AG04449 (cell line): ENCODE results near the gene TANC1.

Experiments
- CTCF ChIA-PET: fragments of 350-600 bp; formaldehyde crosslinking; extraction: SDS; loops from one replicate; lab custom pipeline; 2021; ENCODE audit warnings: antibody characterized with exemption; lab: Yijun Ruan, JAX
- POLR2A ChIA-PET: fragments of 400-600, 350-600 bp; formaldehyde crosslinking; extraction: SDS; loops from one replicate; lab custom pipeline; 2020; ENCODE audit warnings: antibody characterized with exemption, inconsistent platforms; lab: Yijun Ruan, JAX
- DNase-seq: peaks from one replicate; pipeline ENCODE4 v3.0.0-alpha.2; 2010; ENCODE audit warnings: low read depth, low spot score
- H3K4me3 ChIP-seq: 2 replicates; pipeline ENCODE4 v1.5.1; 2011; ENCODE audit warnings: low read depth, mild to moderate bottlenecking, control low read depth, low read length
- CTCF ChIP-seq: IDR thresholded peaks from one replicate; pipeline ENCODE4 v1.5.1; 2011; ENCODE audit warnings: mild to moderate bottlenecking, moderate library complexity, low read length, control low read depth, inconsistent platforms; ENCODE audit not compliant: insufficient read depth; ENCODE audit errors: missing control alignments

The TANC1 gene

DNA sequence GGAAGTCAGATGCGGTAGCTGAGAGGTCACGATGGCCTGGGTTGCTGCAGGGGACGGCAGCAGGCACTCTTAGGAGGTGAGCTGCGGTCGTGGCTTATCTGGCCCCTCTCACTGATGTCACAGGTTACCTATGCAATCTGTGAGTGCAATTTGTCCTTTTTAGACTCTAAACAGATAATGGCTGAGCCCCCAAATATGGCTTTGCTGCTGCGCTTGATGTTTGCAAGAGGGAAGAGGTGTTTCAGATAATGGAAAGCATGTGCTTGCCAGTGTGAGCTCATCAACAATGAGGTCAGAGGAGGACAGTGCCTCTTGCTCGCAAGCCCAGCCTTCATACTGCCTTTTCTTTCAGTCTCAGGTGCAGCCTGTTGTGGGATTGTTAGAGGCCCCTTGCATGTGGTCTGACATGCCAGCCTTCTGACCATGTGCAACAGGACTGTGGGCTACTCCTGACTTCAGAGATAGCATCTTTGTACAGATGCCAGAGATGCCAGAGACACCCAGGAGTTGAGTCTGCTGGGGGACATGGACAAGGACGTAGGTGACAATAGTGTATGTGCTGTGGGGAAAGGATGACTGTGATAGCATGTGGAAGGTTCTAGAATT, 151.3 kb downstream of the TANC1 start:
- DNase-seq: no peak
- H3K4me3 ChIP-seq: no peak overlapping the region
- no peak for TF ChIP-seq CTCF
- CTCF ChIA-PET: interaction anchor here (0.9 to 4.4 kb wide), 40 partner anchors 9 to 252 kb away, joined by 3 to 115 read pairs (median 6); partner anchors contain the start of gene TANC1
- POLR2A ChIA-PET: no interaction called here

GRCh38 chr2:159123786-159124185, 155.3 kb downstream of the TANC1 start:
- TF ChIP-seq CTCF: no peak
- ChIA-PET POLR2A (no interaction called here), CTCF (interaction anchor here (0.9 to 4.3 kb wide), 5 partner anchors 11 to 226 kb away, joined by 3 to 22 read pairs (median 5); no protein-coding TSS in a partner anchor)
- no peak for DNase-seq
- H3K4me3 ChIP-seq: no peak overlapping the region

- no peak for DNase-seq
- TF ChIP-seq CTCF: no peak
- ChIA-PET CTCF (interaction anchor here (1.6 to 4.3 kb wide), 3 partner anchors 10 to 223 kb away, joined by 5 to 22 read pairs (median 20); no protein-coding TSS in a partner anchor), POLR2A (interaction anchor here (1.1 kb wide), 1 partner anchor 16 kb away, joined by 4 read pairs; no protein-coding TSS in a partner anchor)
- no peak overlapping the region for H3K4me3 ChIP-seq
Observed at GRCh38 chr2:159124441-159124911, 156.0 kb downstream of the TANC1 start.

- ChIA-PET POLR2A (interaction anchor here (1.1 kb wide), 1 partner anchor 16 kb away, joined by 4 read pairs; no protein-coding TSS in a partner anchor), CTCF (interaction anchor here (1.6 to 4.3 kb wide), 3 partner anchors 9 to 223 kb away, joined by 5 to 22 read pairs (median 20); no protein-coding TSS in a partner anchor)
- no peak for TF ChIP-seq CTCF
- no peak for DNase-seq
- no peak overlapping the region for H3K4me3 ChIP-seq
Observed at GRCh38 chr2:159124931-159125467, 156.6 kb downstream of the TANC1 start.

DNA sequence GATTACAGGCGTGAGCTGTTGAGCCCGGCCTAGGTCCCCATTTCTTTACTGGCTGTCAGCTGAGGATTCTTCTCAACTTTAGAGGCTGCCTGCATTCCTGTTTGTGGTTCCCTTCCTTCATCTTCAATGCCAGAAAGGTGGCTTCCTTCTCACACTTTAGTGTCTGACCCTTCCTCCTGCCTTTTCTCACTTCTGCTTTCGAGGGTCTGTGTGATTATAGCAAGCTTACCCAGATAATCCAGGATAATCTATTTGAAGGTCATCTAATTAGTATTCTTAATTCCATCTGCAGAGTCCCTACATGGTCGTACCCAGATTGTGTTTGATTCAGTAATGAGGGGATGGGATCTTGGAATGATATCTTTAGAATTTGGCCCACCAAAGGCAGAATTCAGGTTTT, 157.4 kb downstream of the TANC1 start:
- ChIA-PET CTCF (interaction anchor here (0.7 to 8.1 kb wide), 6 partner anchors 7 to 224 kb away, joined by 3 to 61 read pairs (median 12); no protein-coding TSS in a partner anchor), POLR2A (no interaction called here)
- no peak for DNase-seq
- no peak for TF ChIP-seq CTCF
- H3K4me3 ChIP-seq: no peak overlapping the region
